ENCODE measurements around the gene FAM168A.

Gene FAM168A

GRCh38 chr11:73640592-73640991, 42.7 kb upstream of the FAM168A start:
- DNase-seq (ENCODE audit: extremely low spot score): no peak
- POLR2A ChIA-PET: no interaction called here
- CTCF ChIA-PET: interaction anchor here (1.6 to 2.7 kb wide), 4 partner anchors 15 to 290 kb away, joined by 5 to 15 read pairs (median 8); no protein-coding TSS in a partner anchor
- TF ChIP-seq CTCF (IDR thresholded peaks at IDR 0.05; ENCODE audit: control extremely low read depth, extremely low read depth, low read depth, missing control alignments): no peak

GRCh38 chr11:73637012-73637411, 39.1 kb upstream of the FAM168A start:
- ChIA-PET CTCF (interaction anchor here (0.9 to 4.9 kb wide), 4 partner anchors 8 to 239 kb away, joined by 3 to 35 read pairs (median 12); no protein-coding TSS in a partner anchor), POLR2A (no interaction called here)
- TF ChIP-seq CTCF (IDR thresholded peaks at IDR 0.05; ENCODE audit: control extremely low read depth, extremely low read depth, low read depth, missing control alignments): no peak
- DNase-seq (ENCODE audit: extremely low spot score): no peak

- DNase-seq (ENCODE audit: extremely low spot score): no peak
- ChIA-PET POLR2A (no interaction called here), CTCF (interaction anchor here (1.1 to 4.9 kb wide), 3 partner anchors 9 to 24 kb away, joined by 3 to 35 read pairs (median 21); no protein-coding TSS in a partner anchor)
- TF ChIP-seq CTCF (IDR thresholded peaks at IDR 0.05; ENCODE audit: control extremely low read depth, extremely low read depth, low read depth, missing control alignments): no peak
These were observed 38.3 kb upstream of the FAM168A start for GRCh38 chr11:73636249-73636648.

- ChIA-PET POLR2A (no interaction called here), CTCF (interaction anchor here (1.1 to 4.9 kb wide), 4 partner anchors 10 to 25 kb away, joined by 3 to 35 read pairs (median 13); no protein-coding TSS in a partner anchor)
- DNase-seq (ENCODE audit: extremely low spot score): no peak
These were observed 37.8 kb upstream of the FAM168A start for GRCh38 chr11:73635721-73636120.

GRCh38 chr11:73633999-73634398, 36.1 kb upstream of the FAM168A start:
- ChIA-PET POLR2A (no interaction called here), CTCF (interaction anchor here (1.4 to 1.9 kb wide), 2 partner anchors 10 to 15 kb away, joined by 4 to 5 read pairs; no protein-coding TSS in a partner anchor)
- DNase-seq (ENCODE audit: extremely low spot score): no peak
- TF ChIP-seq CTCF (IDR thresholded peaks at IDR 0.05; ENCODE audit: control extremely low read depth, extremely low read depth, low read depth, missing control alignments): no peak

More at GRCh38 chr11:73635721-73636120, 37.8 kb upstream of the FAM168A start:
- TF ChIP-seq CTCF (IDR thresholded peaks at IDR 0.05; ENCODE audit: control extremely low read depth, extremely low read depth, low read depth, missing control alignments): no peak

GRCh38 chr11:73632996-73633395, 35.1 kb upstream of the FAM168A start:
- no peak for DNase-seq (ENCODE audit: extremely low spot score)
- ChIA-PET CTCF (interaction anchor here (1.0 kb wide), 1 partner anchor 11 kb away, joined by 3 read pairs; no protein-coding TSS in a partner anchor), POLR2A (no interaction called here)
- TF ChIP-seq CTCF (IDR thresholded peaks at IDR 0.05; ENCODE audit: control extremely low read depth, extremely low read depth, low read depth, missing control alignments): no peak

Measured in GM10248 (cell line).